Measurements from ENCODE around the gene WASF2.

- peak; percentile 41 for TF ChIP-seq POLR2A (IDR thresholded peaks at IDR 0.05)
- TF ChIP-seq POLR2AphosphoS5 (IDR thresholded peaks at IDR 0.05) = peak; percentile 66
- peak in 3 of 4 experiments; percentile 16 to 43 (median 23) for TF ChIP-seq CTCF (IDR thresholded peaks at IDR 0.05)
These were observed 32.7 kb upstream of the WASF2 start for GRCh38 chr1:27522432-27523336.
